NT2/D1 (cell line): ENCODE results near the gene AQP10.
A peak's percentile ranks its signal among the peaks of the same experiment; 100 is the strongest.

ENCODE experiments used
- DNase-seq: peaks from one replicate; pipeline ENCODE4 v3.0.0-alpha.2; 2011; ENCODE audit warnings: low read depth, low spot score
- H3K27me3 ChIP-seq: 2 replicates; pipeline ENCODE4 v1.6.0; 2011; ENCODE audit warnings: mild to moderate bottlenecking; ENCODE audit not compliant: insufficient read length, insufficient read depth
- H3K36me3 ChIP-seq: 2 replicates; pipeline ENCODE4 v1.6.1; 2011; ENCODE audit warnings: mild to moderate bottlenecking, low read length, mixed read lengths; ENCODE audit not compliant: insufficient read depth, insufficient read length
- H3K4me1 ChIP-seq: 2 replicates; pipeline ENCODE4 v1.5.1; 2011; ENCODE audit not compliant: insufficient read depth, insufficient read length
- H3K4me3 ChIP-seq: 2 replicates; pipeline ENCODE4 v1.5.1; 2011; ENCODE audit warnings: low read depth; ENCODE audit not compliant: insufficient read length
- H3K9ac ChIP-seq: 2 replicates; pipeline ENCODE4 v1.6.0; 2011; ENCODE audit warnings: low read depth; ENCODE audit not compliant: insufficient read length
- H3K9me3 ChIP-seq: 2 replicates; pipeline ENCODE4 v1.5.1; 2011; ENCODE audit warnings: mild to moderate bottlenecking, low read length; ENCODE audit not compliant: insufficient read depth
- SUZ12 ChIP-seq: IDR thresholded peaks from 2 replicates; pipeline ENCODE4 v1.6.1; 2011; ENCODE audit not compliant: insufficient read length, insufficient read depth; ENCODE audit errors: extremely low read depth
- YY1 ChIP-seq: IDR thresholded peaks from 2 replicates; pipeline ENCODE4 v1.6.1; 2011; ENCODE audit not compliant: insufficient read length, insufficient read depth
- ZNF274 ChIP-seq: IDR thresholded peaks from 2 replicates; pipeline ENCODE4 v1.6.1; 2011; ENCODE audit warnings: mild to moderate bottlenecking, low read depth, low read length

AQP10 gene

DNA sequence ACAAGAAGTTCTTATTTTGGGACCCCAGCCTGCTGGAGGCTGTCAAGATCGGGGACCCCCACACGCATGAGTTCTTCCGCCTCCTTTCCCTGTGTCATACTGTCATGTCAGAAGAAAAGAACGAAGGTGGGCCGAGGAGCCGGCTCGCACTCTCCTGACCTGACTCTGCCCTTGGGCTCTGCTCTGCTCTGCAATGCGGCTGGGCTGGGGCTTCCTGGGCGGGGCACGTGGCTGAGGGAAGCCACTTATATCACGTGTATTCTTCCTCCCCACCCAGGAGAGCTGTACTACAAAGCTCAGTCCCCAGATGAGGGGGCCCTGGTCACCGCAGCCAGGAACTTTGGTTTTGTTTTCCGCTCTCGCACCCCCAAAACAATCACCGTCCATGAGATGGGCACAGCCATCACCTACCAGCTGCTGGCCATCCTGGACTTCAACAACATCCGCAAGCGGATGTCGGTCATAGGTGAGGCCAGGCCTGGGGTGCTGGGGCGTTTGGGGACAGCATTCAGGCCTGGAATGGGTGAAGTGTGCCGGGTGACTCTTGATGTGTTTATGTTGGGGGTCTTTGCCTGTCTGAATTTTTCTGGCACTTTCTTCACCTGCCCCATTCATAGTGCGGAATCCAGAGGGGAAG, 22.1 kb downstream of the AQP10 start:
- no peak overlapping the region for H3K4me3 ChIP-seq
- no peaks in the 10 kb centered on the region for H3K9me3 ChIP-seq
- H3K36me3 ChIP-seq: peaks cover 94% of the 10 kb centered on the region
- H3K9ac ChIP-seq: no peak overlapping the region
- TF ChIP-seq ZNF274 (no peak), SUZ12 (no peak), YY1 (no peak)
- peaks cover 4% of the 10 kb centered on the region for H3K4me1 ChIP-seq
- no peak for DNase-seq
- H3K27me3 ChIP-seq: no peaks in the 10 kb centered on the region

GRCh38 chr1:154344977-154345837, 24.3 kb downstream of the AQP10 start:
- peaks cover 19% of the 10 kb centered on the region for H3K4me1 ChIP-seq
- H3K9ac ChIP-seq: no peak overlapping the region
- peaks cover 95% of the 10 kb centered on the region for H3K36me3 ChIP-seq
- DNase-seq: no peak
- H3K27me3 ChIP-seq: no peaks in the 10 kb centered on the region
- TF ChIP-seq ZNF274: no peak
- no peak for TF ChIP-seq SUZ12
- no peak for TF ChIP-seq YY1
- H3K4me3 ChIP-seq: no peak overlapping the region
- H3K9me3 ChIP-seq: no peaks in the 10 kb centered on the region

- Histone ChIP-seq H3K9me3 (no peaks in the 10 kb centered on the region), H3K4me3 (no peak overlapping the region), H3K27me3 (no peaks in the 10 kb centered on the region), H3K36me3 (peaks cover 90% of the 10 kb centered on the region), H3K9ac (no peak overlapping the region), H3K4me1 (peaks cover 22% of the 10 kb centered on the region)
- TF ChIP-seq YY1: no peak
- no peak for TF ChIP-seq SUZ12
- no peak for TF ChIP-seq ZNF274
- DNase-seq: no peak
Measured at GRCh38 chr1:154346276-154346917, 25.5 kb downstream of the AQP10 start.

DNA sequence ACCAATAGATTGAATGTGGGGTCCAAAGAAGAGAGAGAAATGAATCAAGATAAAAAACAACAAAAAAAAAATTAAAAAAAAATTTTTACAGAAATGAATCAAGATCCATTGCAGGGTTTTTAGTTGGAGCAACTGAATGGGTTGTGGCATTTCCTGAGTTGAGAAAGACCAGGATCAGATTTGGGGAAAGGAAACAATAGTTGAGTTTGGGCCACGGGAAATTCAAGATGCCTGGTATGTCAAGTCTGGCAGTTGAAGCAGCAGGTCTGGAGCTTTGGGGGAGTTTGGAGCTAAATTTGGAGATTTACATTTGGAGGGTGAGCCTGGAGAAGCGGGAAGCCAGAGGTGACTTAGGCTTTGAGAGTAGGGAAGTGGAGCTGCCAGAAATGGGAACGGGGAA, 27.1 kb downstream of the AQP10 start:
- Histone ChIP-seq H3K9ac (no peak overlapping the region), H3K4me1 (peaks cover 27% of the 10 kb centered on the region), H3K36me3 (peaks cover 76% of the 10 kb centered on the region), H3K9me3 (no peaks in the 10 kb centered on the region), H3K4me3 (no peak overlapping the region), H3K27me3 (no peaks in the 10 kb centered on the region)
- no peak for DNase-seq
- TF ChIP-seq SUZ12: no peak
- TF ChIP-seq ZNF274: no peak
- TF ChIP-seq YY1: no peak

DNA sequence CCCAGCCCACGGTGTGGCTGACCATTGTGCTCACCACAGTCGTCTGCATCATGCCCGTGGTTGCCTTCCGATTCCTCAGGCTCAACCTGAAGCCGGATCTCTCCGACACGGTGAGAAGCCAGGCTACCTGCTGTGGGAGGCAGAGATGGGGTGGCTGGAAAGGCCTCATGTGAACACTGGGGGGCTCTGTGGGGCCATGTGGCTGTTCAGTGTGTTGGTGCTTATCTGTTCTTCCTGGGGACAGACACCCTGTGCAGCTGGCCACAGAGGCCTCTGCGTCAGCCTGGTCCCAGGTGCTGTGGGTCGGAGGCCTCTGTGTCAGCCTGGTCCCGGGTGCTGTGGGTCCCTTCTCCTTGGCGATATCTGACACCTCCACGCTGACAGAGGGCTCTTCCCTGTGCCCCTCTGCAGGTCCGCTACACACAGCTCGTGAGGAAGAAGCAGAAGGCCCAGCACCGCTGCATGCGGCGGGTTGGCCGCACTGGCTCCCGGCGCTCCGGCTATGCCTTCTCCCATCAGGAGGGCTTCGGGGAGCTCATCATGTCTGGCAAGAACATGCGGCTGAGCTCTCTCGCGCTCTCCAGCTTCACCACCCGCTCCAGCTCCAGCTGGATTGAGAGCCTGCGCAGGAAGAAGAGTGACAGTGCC, 27.7 kb downstream of the AQP10 start:
- H3K36me3 ChIP-seq: peaks cover 70% of the 10 kb centered on the region
- peaks cover 27% of the 10 kb centered on the region for H3K4me1 ChIP-seq
- H3K27me3 ChIP-seq: no peaks in the 10 kb centered on the region
- H3K9ac ChIP-seq: peak overlapping the region; percentile 34
- H3K9me3 ChIP-seq: no peaks in the 10 kb centered on the region
- TF ChIP-seq ZNF274: no peak
- TF ChIP-seq YY1: no peak
- TF ChIP-seq SUZ12: no peak
- no peak overlapping the region for H3K4me3 ChIP-seq
- DNase-seq: no peak

DNA sequence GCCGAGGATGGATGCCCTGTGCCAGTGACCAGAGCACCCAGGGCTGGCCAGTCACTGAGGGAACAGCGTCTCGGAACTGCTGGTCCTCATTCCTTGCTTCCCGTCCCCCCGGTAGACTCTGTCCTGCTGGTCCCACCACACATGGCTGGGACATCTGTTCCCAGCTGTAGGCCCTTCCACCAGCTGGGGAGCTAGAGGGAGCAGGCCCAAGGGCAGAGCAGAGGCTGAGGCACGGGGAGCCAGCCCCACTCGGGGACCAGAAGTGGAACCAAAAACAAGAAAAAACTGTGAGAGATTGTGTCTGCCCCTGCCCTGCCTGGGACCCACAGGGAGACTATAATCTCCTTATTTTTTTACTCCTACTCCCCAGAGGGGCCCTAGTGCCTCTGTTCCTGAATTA, 28.2 kb downstream of the AQP10 start:
- TF ChIP-seq ZNF274 (no peak), YY1 (no peak), SUZ12 (no peak)
- H3K36me3 ChIP-seq: peaks cover 64% of the 10 kb centered on the region
- H3K4me1 ChIP-seq: peaks cover 27% of the 10 kb centered on the region
- H3K9me3 ChIP-seq: no peaks in the 10 kb centered on the region
- DNase-seq: no peak
- H3K4me3 ChIP-seq: no peak overlapping the region
- no peaks in the 10 kb centered on the region for H3K27me3 ChIP-seq
- H3K9ac ChIP-seq: peak overlapping the region; percentile 34

GRCh38 chr1:154350383-154350782, 29.5 kb downstream of the AQP10 start:
- no peak overlapping the region for H3K4me3 ChIP-seq
- H3K27me3 ChIP-seq: no peaks in the 10 kb centered on the region
- peaks cover 52% of the 10 kb centered on the region for H3K36me3 ChIP-seq
- peaks cover 32% of the 10 kb centered on the region for H3K4me1 ChIP-seq
- H3K9ac ChIP-seq: no peak overlapping the region
- no peak for TF ChIP-seq SUZ12
- TF ChIP-seq YY1: no peak
- no peak for TF ChIP-seq ZNF274
- no peaks in the 10 kb centered on the region for H3K9me3 ChIP-seq
- DNase-seq: no peak
